ENCODE measurements around the gene NEUROD4. TPM values are rescaled to one million over a fixed set of nuclear protein-coding genes. Genes with fewer than 3 reads are reported as not detected.

Gene NEUROD4
- total RNA-seq, 1 donor from 2014 or later, result not detected

GRCh38 chr12:54987611-54988231 lies 32.1 kb upstream of the NEUROD4 start:
- Histone ChIP-seq H3K4me3 (ENCODE audit: low read depth, low read length) (no peak overlapping the region), H3K27me3 (ENCODE audit: control insufficient read depth, insufficient read depth, low read length) (no peaks in the 10 kb centered on the region), H3K36me3 (ENCODE audit: control insufficient read depth, insufficient read depth, low read length) (no peaks in the 10 kb centered on the region)
- TF ChIP-seq CTCF (IDR thresholded peaks at IDR 0.05; ENCODE audit: insufficient read depth, low read length, poor library complexity, severe bottlenecking), result no peak
- DNase-seq (ENCODE audit: low read depth), result no peak

GRCh38 chr12:54988402-54989054 lies 31.2 kb upstream of the NEUROD4 start:
- no peaks in the 10 kb centered on the region for H3K36me3 ChIP-seq (ENCODE audit: control insufficient read depth, insufficient read depth, low read length)
- H3K27me3 ChIP-seq (ENCODE audit: control insufficient read depth, insufficient read depth, low read length), result no peaks in the 10 kb centered on the region
- DNase-seq (ENCODE audit: low read depth), result no peak
- no peak overlapping the region for H3K4me3 ChIP-seq (ENCODE audit: low read depth, low read length)
- TF ChIP-seq CTCF (IDR thresholded peaks at IDR 0.05; ENCODE audit: insufficient read depth, low read length, poor library complexity, severe bottlenecking), result no peak

DNA sequence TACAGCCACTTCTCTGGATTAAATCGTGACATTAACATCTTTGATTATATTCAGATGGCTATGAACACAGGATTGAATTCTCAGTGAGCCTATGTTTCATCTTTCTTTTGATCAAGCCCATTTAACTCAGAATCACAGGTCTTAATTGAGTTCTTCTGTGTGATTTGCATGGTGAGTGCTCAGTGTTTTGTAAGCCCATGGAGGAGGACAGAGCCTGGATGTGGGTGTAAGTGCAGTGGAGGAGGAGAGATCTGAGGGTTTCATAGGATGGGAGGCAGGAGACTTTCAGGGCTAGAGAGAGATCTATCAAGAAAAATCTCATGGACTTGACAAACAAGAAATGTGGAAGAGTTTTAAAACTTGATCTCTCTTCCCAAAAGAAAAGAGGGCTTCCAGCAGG lies 29.9 kb upstream of the NEUROD4 start:
- DNase-seq (ENCODE audit: low read depth), result no peak
- no peaks in the 10 kb centered on the region for H3K36me3 ChIP-seq (ENCODE audit: control insufficient read depth, insufficient read depth, low read length)
- H3K27me3 ChIP-seq (ENCODE audit: control insufficient read depth, insufficient read depth, low read length), result no peaks in the 10 kb centered on the region
- H3K4me3 ChIP-seq (ENCODE audit: low read depth, low read length), result no peak overlapping the region
- TF ChIP-seq CTCF (IDR thresholded peaks at IDR 0.05; ENCODE audit: insufficient read depth, low read length, poor library complexity, severe bottlenecking), result no peak

DNA sequence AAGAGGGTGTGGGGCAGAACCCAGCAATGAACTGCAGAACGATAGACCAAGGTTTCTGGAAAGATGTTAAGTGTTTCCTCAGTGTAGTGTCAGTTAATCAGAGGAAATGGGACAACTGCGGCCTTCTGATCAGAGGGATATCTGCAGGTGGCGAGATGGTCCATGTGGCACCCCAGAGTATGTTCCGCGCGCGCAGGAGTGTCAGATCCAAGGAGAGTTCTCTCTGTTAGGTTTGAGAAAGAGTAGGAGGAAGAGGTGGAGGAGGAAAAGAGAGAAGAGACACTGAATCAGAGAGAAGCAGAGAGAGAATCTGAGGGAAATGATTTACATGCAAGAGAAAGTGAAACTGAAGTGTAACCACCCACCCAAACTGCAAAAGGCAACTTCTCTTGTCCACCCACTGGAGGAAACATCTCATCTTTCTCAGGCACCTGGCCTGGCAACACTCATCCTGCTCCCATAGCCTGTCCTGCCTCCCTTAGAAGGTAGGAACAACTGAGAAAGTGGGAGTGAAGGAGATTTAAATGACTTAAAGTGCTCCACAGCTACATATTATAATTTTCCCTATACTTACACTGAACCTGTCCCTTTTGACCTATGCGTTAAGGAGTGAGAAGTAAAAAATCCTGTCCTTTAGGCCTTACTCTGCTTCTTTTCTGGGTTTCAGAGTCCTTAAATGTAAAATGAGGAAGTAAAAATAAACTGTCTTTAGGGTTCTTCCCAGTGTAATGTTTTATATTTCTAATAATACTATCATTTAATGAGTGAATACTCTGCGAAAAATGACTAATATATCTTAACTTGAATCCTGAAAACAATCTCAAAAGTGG lies 28.4 kb upstream of the NEUROD4 start:
- DNase-seq (ENCODE audit: low read depth), result no peak
- H3K27me3 ChIP-seq (ENCODE audit: control insufficient read depth, insufficient read depth, low read length), result no peaks in the 10 kb centered on the region

GRCh38 chr12:54991991-54992375 lies 27.8 kb upstream of the NEUROD4 start:
- DNase-seq (ENCODE audit: low read depth), result no peak
- no peak for TF ChIP-seq CTCF (IDR thresholded peaks at IDR 0.05; ENCODE audit: insufficient read depth, low read length, poor library complexity, severe bottlenecking)
- H3K36me3 ChIP-seq (ENCODE audit: control insufficient read depth, insufficient read depth, low read length), result no peaks in the 10 kb centered on the region
- no peak overlapping the region for H3K4me3 ChIP-seq (ENCODE audit: low read depth, low read length)
- no peaks in the 10 kb centered on the region for H3K27me3 ChIP-seq (ENCODE audit: control insufficient read depth, insufficient read depth, low read length)

More for the DNA sequence above, 28.4 kb upstream of the NEUROD4 start:
- no peak overlapping the region for H3K4me3 ChIP-seq (ENCODE audit: low read depth, low read length)
- no peaks in the 10 kb centered on the region for H3K36me3 ChIP-seq (ENCODE audit: control insufficient read depth, insufficient read depth, low read length)
- TF ChIP-seq CTCF (IDR thresholded peaks at IDR 0.05; ENCODE audit: insufficient read depth, low read length, poor library complexity, severe bottlenecking), result no peak
